Ovary (tissue), 9 donors: ENCODE data around the gene SPATA33. TPM values are rescaled to one million over a fixed set of nuclear protein-coding genes. Genes with fewer than 3 reads are reported as not detected.

Experiments
- DNase-seq, 5 donors: peaks; one replicate each; pipeline ENCODE4 v3.0.0-alpha.2; 2019 to 2020
- H3K27ac ChIP-seq, 2 donors: fragments of 200-600 bp; one replicate each; pipeline versions ENCODE4 v1.5.1 to v1.8.0; 2019 to 2022
- H3K27me3 ChIP-seq: fragments of 200-600 bp; one replicate; pipeline ENCODE4 v1.8.0; 2022
- H3K36me3 ChIP-seq: fragments of 200-600 bp; sonication (generic); one replicate; pipeline ENCODE4 v1.5.1; 2019
- H3K4me1 ChIP-seq: one replicate; pipeline ENCODE4 v1.8.1; 2013; ENCODE audit warnings: mild to moderate bottlenecking, moderate library complexity; ENCODE audit not compliant: insufficient read depth
- H3K4me3 ChIP-seq: fragments of 200-600 bp; sonication (generic); one replicate; pipeline ENCODE4 v1.5.1; 2017
- H3K9me3 ChIP-seq, 2 donors: fragments of 200-600 bp in 1 of 2; sonication (generic) in 1 of 2; one replicate each; pipeline versions ENCODE4 v1.5.1 to v1.8.1; 2013 to 2019; ENCODE audit warnings: mild to moderate bottlenecking in 1 of 2, moderate library complexity in 1 of 2
- EP300 ChIP-seq: sonication (generic); formaldehyde crosslinking; IDR thresholded peaks from one replicate; pipeline ENCODE4 v1.6.1; 2017; ENCODE audit warnings: antibody characterized with exemption
- POLR2A ChIP-seq: fragments of 450-650 bp; IDR thresholded peaks from one replicate; pipeline ENCODE4 v1.6.1; 2017; ENCODE audit warnings: antibody characterized with exemption, mild to moderate bottlenecking, moderate library complexity
- WGBS, 3 donors: extraction: QIAGEN DNeasy Blood & Tissue Kit in 1 of 3; methylation state at CpG; one replicate each; pipeline versions ENCODE4 v1.1.5 to v1.1.7; 2013 to 2017; 5-methylcytosine and 5-hydroxymethylcytosine counted together
- intact Hi-C, 4 donors: fragments of 100-400 bp; cut with DNase I; formaldehyde crosslinking; loops; one replicate each; pipeline versions ENCODE4 v1.11.0 to v1.15.1; 2022 to 2023
- polyA plus RNA-seq, 2 donors: library from polyadenylated mRNA; stranded (reverse); fragments of 200-250 nt in 1 of 2; fragments of 350-450 nt in 1 of 2; fragmentation: Illumina TruSeq in 1 of 2; extraction: RNeasy Lipid Tissue Mini Kit (QIAGEN cat#74804) in 1 of 2; gene quantifications; one replicate each; pipeline ENCODE4 v1.2.3, GENCODE V29; 2013 to 2014
- total RNA-seq, 7 donors: library from RNA; depleted of rRNA in 2 of 7; stranded (reverse); fragments of >200 nt in 2 of 7; fragmentation: NEBNext Ultra II Directional in 3 of 7; extraction: Animal tissue kit (Norgen Biotek cat#: 25700) in 3 of 7; gene quantifications; one replicate each; pipeline versions ENCODE4 v1.1.0 to v1.2.4, GENCODE V29; 2016 to 2023
- TF ChIP-seq, protein P1 (sequence below), 3 donors: fragments of 450-650 bp in 2 of 3; fragments of 200-600 bp in 1 of 3; IDR thresholded peaks; one replicate each; pipeline versions ENCODE4 v1.5.1 to v1.8.0; 2016 to 2022; ENCODE audit warnings: antibody characterized with exemption in 3 of 3, mild to moderate bottlenecking in 1 of 3
- donor health status: DM: no; HTN: no; CAD: no; lungs with moderate emphysema.
- donor health status: DM: no; HTN: no; CAD: no.
- donor health status: Bipolar disorder and iron deficiency.
- donor health status: DM: yes; HTN: yes; CAD: no.
- donor health status: DM: no; HTN: no; CAD: no.
- donor health status: DM: yes; HTN: yes; CAD: no.

The SPATA33 gene
- total and polyA plus RNA-seq, 9 donors = 1.5 to 8.2 (median 4.7) TPM

- H3K9me3 ChIP-seq = no peaks in the 10 kb centered on the region
- peak in 3 of 5 donors; percentile 48 to 50 (median 49) for DNase-seq
- H3K36me3 ChIP-seq = no peaks in the 10 kb centered on the region
- no peak for TF ChIP-seq POLR2A
- TF ChIP-seq, protein P1, sequence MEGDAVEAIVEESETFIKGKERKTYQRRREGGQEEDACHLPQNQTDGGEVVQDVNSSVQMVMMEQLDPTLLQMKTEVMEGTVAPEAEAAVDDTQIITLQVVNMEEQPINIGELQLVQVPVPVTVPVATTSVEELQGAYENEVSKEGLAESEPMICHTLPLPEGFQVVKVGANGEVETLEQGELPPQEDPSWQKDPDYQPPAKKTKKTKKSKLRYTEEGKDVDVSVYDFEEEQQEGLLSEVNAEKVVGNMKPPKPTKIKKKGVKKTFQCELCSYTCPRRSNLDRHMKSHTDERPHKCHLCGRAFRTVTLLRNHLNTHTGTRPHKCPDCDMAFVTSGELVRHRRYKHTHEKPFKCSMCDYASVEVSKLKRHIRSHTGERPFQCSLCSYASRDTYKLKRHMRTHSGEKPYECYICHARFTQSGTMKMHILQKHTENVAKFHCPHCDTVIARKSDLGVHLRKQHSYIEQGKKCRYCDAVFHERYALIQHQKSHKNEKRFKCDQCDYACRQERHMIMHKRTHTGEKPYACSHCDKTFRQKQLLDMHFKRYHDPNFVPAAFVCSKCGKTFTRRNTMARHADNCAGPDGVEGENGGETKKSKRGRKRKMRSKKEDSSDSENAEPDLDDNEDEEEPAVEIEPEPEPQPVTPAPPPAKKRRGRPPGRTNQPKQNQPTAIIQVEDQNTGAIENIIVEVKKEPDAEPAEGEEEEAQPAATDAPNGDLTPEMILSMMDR (IDR thresholded peaks at IDR 0.05) = no peak
- no peak for TF ChIP-seq EP300
- H3K27ac ChIP-seq = no peak overlapping the region
- 93 to 100% (median 96%) methylated on average over 1 of the region's 1 CpG for WGBS, 3 donors
- H3K27me3 ChIP-seq = no peaks in the 10 kb centered on the region
- intact Hi-C loops = no loop called here
- H3K4me1 ChIP-seq = peaks cover 6% of the 10 kb centered on the region
- no peak overlapping the region for H3K4me3 ChIP-seq
Measured at GRCh38 chr16:89685916-89686315, 28.3 kb downstream of the SPATA33 start.

GRCh38 chr16:89686520-89687091, 29.0 kb downstream of the SPATA33 start, which contains the start of gene CDK10:
Gene CDK10, plus strand, starts transcription at chr16:89686689. Its CDS starts 22 bp downstream, at chr16:89686711.
- intact Hi-C loops = no loop called here
- WGBS, 3 donors = 0 to 1% (median 0%) methylated on average over 10 to 67 of the region's 67 CpGs
- H3K36me3 ChIP-seq = no peaks in the 10 kb centered on the region
- H3K27ac ChIP-seq = peak within 1 kb of the TSS; percentile 42 to 92
- peak within 1 kb of the TSS; percentile 87 for H3K4me3 ChIP-seq
- peaks cover 6% of the 10 kb centered on the region for H3K4me1 ChIP-seq
- H3K9me3 ChIP-seq = no peaks in the 10 kb centered on the region
- DNase-seq = peak; percentile 88 to 96 (median 93)
- no peaks in the 10 kb centered on the region for H3K27me3 ChIP-seq
- TF ChIP-seq EP300 (no peak), POLR2A (peak; percentile 62)
- TF ChIP-seq, protein P1 (IDR thresholded peaks at IDR 0.05) = no peak

DNA sequence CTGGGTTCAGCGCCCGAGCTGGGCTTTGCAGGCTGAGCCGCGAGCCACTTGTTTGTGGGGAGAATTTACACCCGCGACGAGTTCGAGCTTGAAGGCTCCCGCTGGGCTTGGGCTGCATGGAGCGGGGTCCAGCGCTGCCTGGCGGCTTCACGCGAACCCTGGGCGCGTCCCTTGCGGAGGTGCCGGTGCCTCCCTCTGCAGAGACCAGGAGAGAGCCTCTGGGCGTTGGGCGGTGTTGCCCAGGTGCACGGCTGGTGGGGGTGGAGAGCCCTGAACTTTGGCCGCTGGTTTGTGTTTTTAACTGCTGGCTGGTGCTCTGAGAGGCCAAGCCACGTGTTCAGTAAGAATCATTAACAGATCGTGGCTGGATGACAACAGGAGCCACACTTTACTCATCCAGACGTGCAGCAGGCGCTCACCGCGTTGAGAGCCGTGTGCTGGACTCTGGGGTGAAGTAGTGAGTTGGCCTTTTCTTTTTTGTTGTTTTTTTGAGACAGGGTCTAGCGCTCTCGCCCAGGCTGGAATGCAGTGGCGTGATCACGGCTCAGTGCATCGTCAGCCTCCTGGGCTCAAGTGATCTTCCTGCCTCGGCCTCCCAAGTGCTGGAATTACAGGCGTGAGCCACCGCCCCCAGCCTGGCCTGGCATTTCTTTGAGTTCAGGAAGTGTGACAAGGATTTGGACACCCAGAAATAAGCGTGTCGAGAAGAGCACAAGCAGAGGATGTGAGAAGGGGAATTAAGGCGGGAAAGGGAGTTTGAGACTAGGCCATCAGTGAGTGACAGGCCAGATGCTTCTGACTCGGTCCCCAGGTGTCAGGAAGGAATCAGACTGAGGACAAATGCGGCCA, 29.7 kb downstream of the SPATA33 start:
- Histone ChIP-seq H3K27me3 (no peaks in the 10 kb centered on the region), H3K36me3 (no peaks in the 10 kb centered on the region), H3K4me3 (peak overlapping the region; percentile 87), H3K27ac (peak overlapping the region; percentile 42 to 92), H3K4me1 (peaks cover 6% of the 10 kb centered on the region), H3K9me3 (no peaks in the 10 kb centered on the region)
- intact Hi-C loops = no loop called here
- 9 to 17% (median 11%) methylated on average over 23 to 42 of the region's 42 CpGs for WGBS, 3 donors
- DNase-seq = no peak
- TF ChIP-seq, protein P1 (IDR thresholded peaks at IDR 0.05) = no peak
- no peak for TF ChIP-seq POLR2A

- TF ChIP-seq, protein P1 (IDR thresholded peaks at IDR 0.05) = no peak
- TF ChIP-seq POLR2A = no peak
- TF ChIP-seq EP300 = no peak
- no peaks in the 10 kb centered on the region for H3K9me3 ChIP-seq
- no peak for DNase-seq
- intact Hi-C loops = no loop called here
- H3K27ac ChIP-seq = no peak overlapping the region
- no peaks in the 10 kb centered on the region for H3K27me3 ChIP-seq
- H3K4me3 ChIP-seq = no peak overlapping the region
- H3K36me3 ChIP-seq = no peaks in the 10 kb centered on the region
- peaks cover 6% of the 10 kb centered on the region for H3K4me1 ChIP-seq
- 86 to 93% (median 88%) methylated on average over 5 of the region's 5 CpGs for WGBS, 3 donors
Measured at GRCh38 chr16:89688395-89688794, 30.8 kb downstream of the SPATA33 start.
